Progenitor cell of endocrine pancreas (in vitro differentiated cells): ENCODE measurements around the gene KLK11. TPM values are rescaled to one million over a fixed set of nuclear protein-coding genes. Genes with fewer than 3 reads are reported as not detected.

Experiments
- DNase-seq: peaks from one replicate; pipeline ENCODE4 v3.0.0; 2021; ENCODE audit warnings: low spot score; ENCODE audit not compliant: unreplicated experiment
- H3K27ac Mint-ChIP-seq: 2 replicates; pipeline ENCODE4 v1.8.0; 2021; ENCODE audit warnings: mild to moderate bottlenecking, moderate library complexity, mixed read lengths
- H3K27me3 Mint-ChIP-seq: 2 replicates; pipeline ENCODE4 v1.8.0; 2021; ENCODE audit warnings: mixed read lengths
- H3K36me3 Mint-ChIP-seq: 2 replicates; pipeline ENCODE4 v1.8.0; 2022; ENCODE audit warnings: mixed read lengths; ENCODE audit not compliant: insufficient read depth
- H3K4me1 Mint-ChIP-seq: 2 replicates; pipeline ENCODE4 v1.8.0; 2021; ENCODE audit warnings: low read depth, mixed read lengths
- H3K4me3 Mint-ChIP-seq: 2 replicates; pipeline ENCODE4 v1.8.0; 2021; ENCODE audit warnings: low read depth, mild to moderate bottlenecking, moderate library complexity, mixed read lengths
- H3K9me3 Mint-ChIP-seq: 2 replicates; pipeline ENCODE4 v1.8.0; 2021; ENCODE audit warnings: low read depth, mixed read lengths
- CTCF ChIP-seq: fragments of 200-600 bp; sonication (generic); IDR thresholded peaks from one replicate; pipeline ENCODE4 v1.5.0; 2021; ENCODE audit warnings: antibody characterized with exemption, mild to moderate bottlenecking; ENCODE audit not compliant: unreplicated experiment
- total RNA-seq: library from RNA; stranded (reverse); gene quantifications from 2 replicates; pipeline ENCODE4 v1.2.1, GENCODE V29; 2021

The KLK11 gene
- total RNA-seq, 1 donor from 2014 or later = not detected

DNA sequence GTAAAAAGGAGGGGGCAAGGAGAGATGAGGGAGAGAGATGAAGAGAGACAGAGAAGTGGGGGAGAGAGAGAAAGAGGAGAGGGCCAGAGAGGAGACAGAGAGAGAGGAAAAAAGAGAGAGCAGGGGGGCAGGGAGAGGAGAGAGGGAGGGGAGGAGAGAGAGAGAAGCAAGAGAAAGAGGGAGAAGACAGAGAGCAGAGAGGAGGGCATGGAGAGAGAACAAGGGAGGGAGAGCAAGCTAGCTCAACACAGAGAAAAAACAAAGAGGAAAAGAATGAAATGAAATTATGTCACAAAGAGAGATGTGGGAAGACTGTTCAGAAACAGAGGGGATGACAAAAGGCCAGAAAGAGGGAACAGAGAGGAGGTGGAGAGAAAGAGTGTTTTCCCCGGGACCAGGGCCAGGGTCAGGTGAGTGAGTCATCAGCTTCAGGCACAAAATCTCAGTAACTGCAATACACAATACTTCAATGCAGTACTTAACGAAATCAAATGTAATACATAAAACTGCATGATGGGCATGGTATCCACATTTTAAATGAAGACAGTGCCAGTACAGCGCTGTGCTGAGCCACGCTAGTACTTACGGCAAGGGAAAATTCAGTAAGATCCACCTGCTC is 47.5 kb downstream of the KLK11 start:
- Mint-ChIP-seq H3K4me3 (no peak overlapping the region), H3K27ac (no peak overlapping the region), H3K36me3 (no peaks in the 10 kb centered on the region), H3K27me3 (peaks cover 23% of the 10 kb centered on the region), H3K9me3 (peaks cover 2% of the 10 kb centered on the region), H3K4me1 (peaks cover 9% of the 10 kb centered on the region)
- no peak for DNase-seq
- TF ChIP-seq CTCF = no peak

DNA sequence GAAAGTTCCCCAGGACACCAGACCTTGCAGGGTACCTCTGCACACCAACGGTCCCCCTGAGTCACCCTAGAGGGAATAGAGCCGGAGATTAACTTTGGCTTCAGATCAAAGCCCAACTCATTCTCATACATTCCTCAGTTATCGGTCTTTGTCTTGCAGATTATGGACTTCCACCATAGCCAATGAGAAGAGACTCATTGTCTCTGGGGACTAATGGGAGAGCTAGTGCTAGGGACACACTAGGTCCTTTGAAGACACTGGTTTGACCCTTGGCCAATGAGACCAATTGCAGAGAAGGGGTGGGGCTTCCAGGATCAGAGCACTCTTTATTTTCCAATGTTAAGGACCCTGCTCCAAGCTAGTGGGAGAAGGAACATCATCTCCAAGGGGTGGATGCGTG is 48.8 kb downstream of the KLK11 start:
- DNase-seq = no peak
- Mint-ChIP-seq H3K36me3 (no peaks in the 10 kb centered on the region), H3K4me3 (no peak overlapping the region), H3K9me3 (peaks cover 2% of the 10 kb centered on the region), H3K27me3 (peaks cover 20% of the 10 kb centered on the region), H3K27ac (no peak overlapping the region), H3K4me1 (peaks cover 9% of the 10 kb centered on the region)
- no peak for TF ChIP-seq CTCF

- Mint-ChIP-seq H3K9me3 (peaks cover 2% of the 10 kb centered on the region), H3K4me3 (no peak overlapping the region), H3K27ac (peak overlapping the region; percentile 51), H3K27me3 (peaks cover 10% of the 10 kb centered on the region), H3K4me1 (peaks cover 9% of the 10 kb centered on the region), H3K36me3 (no peaks in the 10 kb centered on the region)
- no peak for DNase-seq
- no peak for TF ChIP-seq CTCF
These were observed 50.6 kb downstream of the KLK11 start for GRCh38 chr19:50975766-50976165.

DNA sequence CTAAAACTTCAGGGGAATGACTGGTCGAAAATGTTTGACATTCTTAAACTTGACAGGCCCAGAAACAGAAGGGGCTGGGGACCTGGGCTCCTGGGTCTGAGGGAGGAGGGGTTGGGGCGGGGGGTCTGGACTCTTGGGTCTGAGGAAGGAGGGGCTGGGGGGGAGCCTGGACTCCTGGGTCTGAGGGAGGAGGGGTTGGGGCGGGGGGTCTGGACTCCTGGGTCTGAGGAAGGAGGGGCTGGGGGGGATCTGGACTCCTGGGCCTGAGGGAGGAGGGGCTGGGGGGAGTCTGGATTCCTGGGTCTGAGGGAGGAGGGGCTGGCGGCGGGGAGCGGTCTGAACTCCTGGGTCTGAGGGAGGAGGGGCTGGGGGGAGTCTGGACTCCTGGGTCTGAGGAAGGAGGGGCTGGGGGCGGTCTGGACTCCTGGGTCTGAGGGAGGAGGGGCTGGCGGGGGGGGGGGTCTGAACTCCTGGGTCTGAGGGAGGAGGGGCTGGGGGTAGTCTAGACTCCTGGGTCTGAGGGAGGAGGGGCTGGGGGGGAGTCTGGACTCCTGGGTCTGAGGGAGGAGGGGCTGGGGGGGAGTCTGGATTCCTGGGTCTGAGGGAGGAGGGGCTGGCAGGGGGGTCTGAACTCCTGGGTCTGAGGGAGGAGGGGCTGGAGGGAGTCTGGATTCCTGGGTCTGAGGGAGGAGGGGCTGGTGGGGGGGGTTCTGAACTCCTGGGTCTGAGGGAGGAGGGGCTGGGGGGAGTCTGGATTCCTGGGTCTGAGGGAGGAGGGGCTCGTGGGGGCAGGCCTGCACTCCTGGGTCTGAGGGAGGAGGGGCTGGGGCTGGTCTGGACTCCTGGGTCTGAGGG is 51.5 kb downstream of the KLK11 start:
- Mint-ChIP-seq H3K4me1 (peaks cover 9% of the 10 kb centered on the region), H3K27me3 (peaks cover 13% of the 10 kb centered on the region), H3K4me3 (no peak overlapping the region), H3K9me3 (peaks cover 2% of the 10 kb centered on the region), H3K27ac (no peak overlapping the region), H3K36me3 (no peaks in the 10 kb centered on the region)
- no peak for TF ChIP-seq CTCF
- no peak for DNase-seq

DNA sequence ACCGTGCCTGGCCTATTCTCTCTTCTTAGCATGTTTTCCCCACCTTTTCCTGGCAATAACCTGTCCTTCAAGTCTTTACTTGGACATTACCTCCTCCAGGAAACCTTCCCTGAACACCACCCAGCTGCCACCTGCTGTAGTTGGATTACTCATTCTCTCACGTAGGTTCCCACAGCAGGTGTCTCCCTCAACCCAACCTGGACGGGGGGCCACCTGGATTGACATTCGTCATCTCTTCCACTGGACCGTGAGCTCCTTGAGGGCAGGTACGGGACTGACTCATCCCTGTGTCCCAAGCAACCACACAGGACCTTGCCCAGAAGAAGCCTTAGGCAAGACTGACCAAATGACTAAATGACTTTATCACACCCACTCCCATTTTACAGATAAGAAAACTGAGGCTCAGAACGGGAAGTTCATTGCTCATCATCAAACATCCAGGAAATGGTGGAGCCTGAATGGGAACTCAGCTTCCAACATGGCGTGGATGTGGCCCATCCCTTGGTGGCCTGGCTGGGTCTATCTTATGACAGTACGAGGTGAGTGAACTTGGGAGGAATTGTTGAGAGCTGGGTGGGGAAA is 53.5 kb downstream of the KLK11 start:
- Mint-ChIP-seq H3K9me3 (peaks cover 2% of the 10 kb centered on the region), H3K27ac (no peak overlapping the region), H3K4me1 (peaks cover 9% of the 10 kb centered on the region), H3K4me3 (no peak overlapping the region), H3K27me3 (peaks cover 14% of the 10 kb centered on the region), H3K36me3 (no peaks in the 10 kb centered on the region)
- no peak for DNase-seq
- TF ChIP-seq CTCF = no peak
